Activated T-helper 2 cell treated with anti-CD3 and anti-CD28 coated beads, Interferon-gamma antibody, Interleukin-2, Interleukin-4, amounts not matched to agents 10 μg/mL and 5 μg/mL and 100 μg/mL, durations not matched to agents 14 hours and 24 hours and 36 hours (primary cell): ENCODE data around the gene IRF2BP2. TPM values are rescaled to one million over a fixed set of nuclear protein-coding genes. Genes with fewer than 3 reads are reported as not detected.

Source experiments
- DNase-seq: peaks from one replicate; pipeline ENCODE4 v3.0.0; 2021; ENCODE audit warnings: low spot score
- H3K27ac Mint-ChIP-seq: one replicate; pipeline ENCODE4 v1.8.0; 2021; ENCODE audit warnings: mixed read lengths
- H3K27me3 Mint-ChIP-seq: one replicate; pipeline ENCODE4 v1.8.0; 2021; ENCODE audit warnings: low read depth, mixed read lengths
- H3K36me3 Mint-ChIP-seq: one replicate; pipeline ENCODE4 v1.8.0; 2021; ENCODE audit warnings: low read depth, mixed read lengths
- H3K4me1 Mint-ChIP-seq: one replicate; pipeline ENCODE4 v1.8.0; 2021; ENCODE audit warnings: low read depth, mixed read lengths
- H3K4me3 Mint-ChIP-seq: one replicate; pipeline ENCODE4 v1.8.0; 2021; ENCODE audit warnings: low read depth, mild to moderate bottlenecking, moderate library complexity, mixed read lengths
- H3K9me3 Mint-ChIP-seq: one replicate; pipeline ENCODE4 v1.8.0; 2021; ENCODE audit warnings: mixed read lengths
- intact Hi-C: fragments of 100-400 bp; cut with micrococcal nuclease; formaldehyde crosslinking; loops from one replicate; pipeline ENCODE4 v1.15.1; 2023
- total RNA-seq: library from RNA; stranded (reverse); gene quantifications from 2 replicates; pipeline ENCODE4 v1.2.3, GENCODE V29; 2022

Gene IRF2BP2
- total RNA-seq, 1 donor from 2014 or later: 292 TPM

- H3K4me1 Mint-ChIP-seq: peaks cover 9% of the 10 kb centered on the region
- DNase-seq: no peak
- H3K36me3 Mint-ChIP-seq: no peaks in the 10 kb centered on the region
- intact Hi-C loops: no loop called here
- peaks cover 1% of the 10 kb centered on the region for H3K27me3 Mint-ChIP-seq
- no peaks in the 10 kb centered on the region for H3K9me3 Mint-ChIP-seq
- no peak overlapping the region for H3K4me3 Mint-ChIP-seq
- H3K27ac Mint-ChIP-seq: no peak overlapping the region
Observed at GRCh38 chr1:234589064-234589800, 20.7 kb downstream of the IRF2BP2 start.

- no peaks in the 10 kb centered on the region for H3K36me3 Mint-ChIP-seq
- H3K4me3 Mint-ChIP-seq: no peak overlapping the region
- intact Hi-C loops: no loop called here
- no peak overlapping the region for H3K27ac Mint-ChIP-seq
- H3K9me3 Mint-ChIP-seq: no peaks in the 10 kb centered on the region
- H3K4me1 Mint-ChIP-seq: peaks cover 12% of the 10 kb centered on the region
- peaks cover 1% of the 10 kb centered on the region for H3K27me3 Mint-ChIP-seq
- DNase-seq: no peak
Observed at GRCh38 chr1:234588386-234588785, 21.6 kb downstream of the IRF2BP2 start.

GRCh38 chr1:234586892-234587485, 23.0 kb downstream of the IRF2BP2 start:
- Mint-ChIP-seq H3K27ac (no peak overlapping the region), H3K36me3 (no peaks in the 10 kb centered on the region), H3K4me1 (peaks cover 12% of the 10 kb centered on the region), H3K27me3 (peaks cover 1% of the 10 kb centered on the region), H3K4me3 (no peak overlapping the region), H3K9me3 (no peaks in the 10 kb centered on the region)
- no peak for DNase-seq
- intact Hi-C loops: no loop called here

- no peaks in the 10 kb centered on the region for H3K36me3 Mint-ChIP-seq
- no peak for DNase-seq
- H3K9me3 Mint-ChIP-seq: no peaks in the 10 kb centered on the region
- H3K4me1 Mint-ChIP-seq: peaks cover 12% of the 10 kb centered on the region
- H3K27ac Mint-ChIP-seq: no peak overlapping the region
- no peak overlapping the region for H3K4me3 Mint-ChIP-seq
- H3K27me3 Mint-ChIP-seq: peaks cover 1% of the 10 kb centered on the region
- intact Hi-C loops: no loop called here
Observed at GRCh38 chr1:234586304-234586703, 23.7 kb downstream of the IRF2BP2 start.

GRCh38 chr1:234585330-234586055, 24.5 kb downstream of the IRF2BP2 start:
- no peak overlapping the region for H3K27ac Mint-ChIP-seq
- no peak overlapping the region for H3K4me3 Mint-ChIP-seq
- DNase-seq: no peak
- H3K27me3 Mint-ChIP-seq: peaks cover 1% of the 10 kb centered on the region
- intact Hi-C loops: no loop called here
- no peaks in the 10 kb centered on the region for H3K9me3 Mint-ChIP-seq
- no peaks in the 10 kb centered on the region for H3K36me3 Mint-ChIP-seq
- peaks cover 12% of the 10 kb centered on the region for H3K4me1 Mint-ChIP-seq

GRCh38 chr1:234584926-234585325, 25.1 kb downstream of the IRF2BP2 start:
- DNase-seq: no peak
- H3K36me3 Mint-ChIP-seq: no peaks in the 10 kb centered on the region
- intact Hi-C loops: no loop called here
- peaks cover 1% of the 10 kb centered on the region for H3K27me3 Mint-ChIP-seq
- H3K4me3 Mint-ChIP-seq: no peak overlapping the region
- H3K4me1 Mint-ChIP-seq: peaks cover 14% of the 10 kb centered on the region
- no peaks in the 10 kb centered on the region for H3K9me3 Mint-ChIP-seq
- H3K27ac Mint-ChIP-seq: no peak overlapping the region

- peaks cover 14% of the 10 kb centered on the region for H3K4me1 Mint-ChIP-seq
- H3K27ac Mint-ChIP-seq: no peak overlapping the region
- no peaks in the 10 kb centered on the region for H3K36me3 Mint-ChIP-seq
- H3K27me3 Mint-ChIP-seq: peaks cover 1% of the 10 kb centered on the region
- intact Hi-C loops: no loop called here
- H3K9me3 Mint-ChIP-seq: no peaks in the 10 kb centered on the region
- no peak for DNase-seq
- H3K4me3 Mint-ChIP-seq: no peak overlapping the region
Observed at GRCh38 chr1:234584420-234584805, 25.6 kb downstream of the IRF2BP2 start.

- Mint-ChIP-seq H3K27ac (peak overlapping the region; percentile 40), H3K4me3 (no peak overlapping the region), H3K27me3 (peaks cover 1% of the 10 kb centered on the region), H3K9me3 (no peaks in the 10 kb centered on the region), H3K4me1 (peaks cover 14% of the 10 kb centered on the region), H3K36me3 (no peaks in the 10 kb centered on the region)
- DNase-seq: no peak
- intact Hi-C loops: no loop called here
Observed at GRCh38 chr1:234583755-234584419, 26.1 kb downstream of the IRF2BP2 start.

GRCh38 chr1:234582681-234583301, 27.2 kb downstream of the IRF2BP2 start:
- Mint-ChIP-seq H3K9me3 (no peaks in the 10 kb centered on the region), H3K27ac (no peak overlapping the region), H3K4me3 (no peak overlapping the region), H3K36me3 (no peaks in the 10 kb centered on the region), H3K4me1 (peaks cover 14% of the 10 kb centered on the region), H3K27me3 (peaks cover 1% of the 10 kb centered on the region)
- DNase-seq: no peak
- intact Hi-C loops: no loop called here

GRCh38 chr1:234582186-234582585, 27.8 kb downstream of the IRF2BP2 start:
- Mint-ChIP-seq H3K4me1 (peaks cover 14% of the 10 kb centered on the region), H3K36me3 (no peaks in the 10 kb centered on the region), H3K27me3 (no peaks in the 10 kb centered on the region), H3K4me3 (no peak overlapping the region), H3K9me3 (no peaks in the 10 kb centered on the region), H3K27ac (no peak overlapping the region)
- intact Hi-C loops: no loop called here
- no peak for DNase-seq

- Mint-ChIP-seq H3K9me3 (no peaks in the 10 kb centered on the region), H3K4me3 (no peak overlapping the region), H3K27ac (no peak overlapping the region), H3K4me1 (peaks cover 14% of the 10 kb centered on the region), H3K27me3 (no peaks in the 10 kb centered on the region), H3K36me3 (no peaks in the 10 kb centered on the region)
- DNase-seq: no peak
- intact Hi-C loops: no loop called here
Observed at GRCh38 chr1:234581063-234581714, 28.8 kb downstream of the IRF2BP2 start.

GRCh38 chr1:234579967-234580366, 30.0 kb downstream of the IRF2BP2 start:
- H3K27me3 Mint-ChIP-seq: no peaks in the 10 kb centered on the region
- no peaks in the 10 kb centered on the region for H3K9me3 Mint-ChIP-seq
- no peak overlapping the region for H3K4me3 Mint-ChIP-seq
- H3K27ac Mint-ChIP-seq: no peak overlapping the region
- no peak for DNase-seq
- intact Hi-C loops: no loop called here
- no peaks in the 10 kb centered on the region for H3K36me3 Mint-ChIP-seq
- H3K4me1 Mint-ChIP-seq: peaks cover 11% of the 10 kb centered on the region
